HG03442 (cell line): Measurements from ENCODE around the gene GID8.
"Not testable (repeated sequence)": the region's sequence is repeated elsewhere in the genome, so short reads cannot be mapped to it uniquely, and the experiment has no call there.

ENCODE experiments used
- ATAC-seq: cut with Tn5 transposase; IDR thresholded peaks from one replicate; pipeline ENCODE4 v1.9.1; 2021; ENCODE audit warnings: mild to moderate bottlenecking, moderate library complexity; ENCODE audit not compliant: unreplicated experiment

Gene GID8

GRCh38 chr20:62921119-62921687, 16.7 kb upstream of the GID8 start:
- no peak for ATAC-seq

GRCh38 chr20:62922451-62922921, 15.5 kb upstream of the GID8 start:
- ATAC-seq = no peak

- ATAC-seq = not testable (repeated sequence)
These were observed 14.8 kb upstream of the GID8 start for GRCh38 chr20:62923059-62923668.

GRCh38 chr20:62923669-62924441, 14.1 kb upstream of the GID8 start:
- no peak for ATAC-seq

GRCh38 chr20:62924442-62925075, 13.4 kb upstream of the GID8 start:
- ATAC-seq = no peak

- ATAC-seq = no peak
These were observed 12.9 kb upstream of the GID8 start for GRCh38 chr20:62925076-62925419.

- ATAC-seq = peak; percentile 15
These were observed 12.3 kb upstream of the GID8 start for GRCh38 chr20:62925420-62926228.

GRCh38 chr20:62926229-62927127, 11.5 kb upstream of the GID8 start, which contains the start of gene DIDO1:
DIDO1 (minus strand) TSS chr20:62926505.
- peak; percentile 73 for ATAC-seq

- no peak for ATAC-seq
These were observed 10.7 kb upstream of the GID8 start for GRCh38 chr20:62927128-62927705.

- no peak for ATAC-seq
These were observed 9.6 kb upstream of the GID8 start for GRCh38 chr20:62928246-62928939.

- no peak for ATAC-seq
These were observed 8.9 kb upstream of the GID8 start for GRCh38 chr20:62929051-62929538.

- ATAC-seq = no peak
These were observed 6.5 kb upstream of the GID8 start for GRCh38 chr20:62931464-62931863.

GRCh38 chr20:62933966-62934365, 4.0 kb upstream of the GID8 start:
- no peak for ATAC-seq

- ATAC-seq = no peak
These were observed 2.6 kb upstream of the GID8 start for GRCh38 chr20:62935204-62935967.

- ATAC-seq = no peak
These were observed 1.9 kb upstream of the GID8 start for GRCh38 chr20:62935968-62936585.

GRCh38 chr20:62937268-62938104, 461 bp upstream of the GID8 start:
- peak; percentile 77 for ATAC-seq

- ATAC-seq = no peak
These were observed 2.9 kb downstream of the GID8 start for GRCh38 chr20:62940875-62941274.
